ENCODE results near the gene FRK.

- TF ChIP-seq POLR2A (IDR thresholded peaks at IDR 0.05) (no peak), CTCF (IDR thresholded peaks at IDR 0.05) (no peak)
Observed at GRCh38 chr6:115898246-115898645, 162.4 kb downstream of the FRK start.

Data from Peyer's patch (tissue), 4 donors.